ENCODE data around the gene AURKAIP1. TPM values are rescaled to one million over a fixed set of nuclear protein-coding genes. Genes with fewer than 3 reads are reported as not detected.

Gene AURKAIP1
- total and polyA plus RNA-seq, 2 of the 13 experiments (the other 11 are each of a cell fraction or from before 2014, with no cell fraction given) = 69.5 to 175 TPM

GRCh38 chr1:1400576-1401456, 25.8 kb upstream of the AURKAIP1 start (continued):
- TF ChIP-seq MYC (CRISPR knock-in tag; IDR thresholded peaks at IDR 0.05; ENCODE audit: borderline replicate concordance) (peak; percentile 98), ZNF350 (CRISPR knock-in tag; IDR thresholded peaks at IDR 0.05; ENCODE audit: borderline replicate concordance, low read depth) (peak; percentile 94), ZSCAN9 (CRISPR knock-in tag; IDR thresholded peaks at IDR 0.05; ENCODE audit: borderline replicate concordance) (peak; percentile 95; the same call in 1 of the 2 replicates), PAWR (CRISPR knock-in tag; IDR thresholded peaks at IDR 0.05; ENCODE audit: borderline replicate concordance) (no peak), THAP11 (CRISPR knock-in tag; IDR thresholded peaks at IDR 0.05) (peak; percentile 87), CENPBD1 (CRISPR knock-in tag; IDR thresholded peaks at IDR 0.05; ENCODE audit: borderline replicate concordance, low read depth) (no peak), ZNF124 (CRISPR knock-in tag; IDR thresholded peaks at IDR 0.05) (peak; percentile 90), MAFG (CRISPR knock-in tag; IDR thresholded peaks at IDR 0.05) (no peak), FOXA1 (IDR thresholded peaks at IDR 0.05) (peak; percentile 73), FOXA1 (CRISPR knock-in tag; IDR thresholded peaks at IDR 0.05) (peak; percentile 99), ZNF607 (CRISPR knock-in tag; IDR thresholded peaks at IDR 0.05; ENCODE audit: borderline replicate concordance) (peak; percentile 99), PBX3 (CRISPR knock-in tag; IDR thresholded peaks at IDR 0.05; ENCODE audit: borderline replicate concordance) (no peak), KLF15 (CRISPR knock-in tag; IDR thresholded peaks at IDR 0.05; ENCODE audit: borderline replicate concordance) (no peak), KDM6A (CRISPR knock-in tag; IDR thresholded peaks at IDR 0.05; ENCODE audit: low read depth) (peak; percentile 99), TAF15 (IDR thresholded peaks at IDR 0.05; ENCODE audit: low read depth, low read length, poor library complexity, severe bottlenecking) (peak; percentile 78), ATF7 (IDR thresholded peaks at IDR 0.05) (no peak), ATF7 (CRISPR knock-in tag; IDR thresholded peaks at IDR 0.05) (peak; percentile 62; the same call in 1 of the 2 replicates), ZNF296 (CRISPR knock-in tag; conservative IDR thresholded peaks at IDR 0.05) (peak; percentile 69; the same call in 1 of the 2 replicates), ZNF367 (CRISPR knock-in tag; IDR thresholded peaks at IDR 0.05; ENCODE audit: borderline replicate concordance) (0 out of 2 replicates have a peak, but pooled peaks have one; percentile 36), PITX1 (CRISPR knock-in tag; IDR thresholded peaks at IDR 0.05) (peak; percentile 98), SP5 (CRISPR knock-in tag; IDR thresholded peaks at IDR 0.05; ENCODE audit: borderline replicate concordance, low read depth) (peak; percentile 90), ZSCAN12 (CRISPR knock-in tag; IDR thresholded peaks at IDR 0.05) (no peak), MBNL3 (CRISPR knock-in tag; conservative IDR thresholded peaks at IDR 0.05) (no peak), ZNF513 (CRISPR knock-in tag; conservative IDR thresholded peaks at IDR 0.05) (no peak), ZBTB20 (CRISPR knock-in tag; IDR thresholded peaks at IDR 0.05; ENCODE audit: borderline replicate concordance, low read depth) (no peak; the same call in 1 of the 2 replicates), THYN1 (CRISPR knock-in tag; IDR thresholded peaks at IDR 0.05; ENCODE audit: borderline replicate concordance, low read depth) (no peak), ZNF580 (CRISPR knock-in tag; IDR thresholded peaks at IDR 0.05; ENCODE audit: borderline replicate concordance, low read depth) (peak; percentile 96; the same call in 1 of the 2 replicates)
